GM18951 (cell line): Measurements from ENCODE around the gene PKP4.

Experiments
- POLR2A ChIP-seq: IDR thresholded peaks from 4 replicates; pipeline ENCODE4 v1.6.1; 2011; ENCODE audit warnings: mild to moderate bottlenecking; ENCODE audit not compliant: insufficient read length, insufficient read depth; ENCODE audit errors: extremely low read depth
- in situ Hi-C: fragments of 300-500 bp; cut with MboI; formaldehyde crosslinking; loops from one replicate; pipeline ENCODE4 v1.12.0; 2022; ENCODE audit warnings: low sequenced_read_pairs, mixed read lengths, inconsistent platforms; ENCODE audit not compliant: unreplicated experiment

PKP4 gene

GRCh38 chr2:158557752-158558151, 101.0 kb downstream of the PKP4 start:
- no peak for TF ChIP-seq POLR2A
- in situ Hi-C loops, result no loop called here

GRCh38 chr2:158559252-158559651, 102.5 kb downstream of the PKP4 start:
- in situ Hi-C loops, result no loop called here
- no peak for TF ChIP-seq POLR2A

- in situ Hi-C loops, result no loop called here
- TF ChIP-seq POLR2A, result no peak
These were observed 103.5 kb downstream of the PKP4 start for GRCh38 chr2:158560259-158560658.

- in situ Hi-C loops, result no loop called here
- TF ChIP-seq POLR2A, result no peak
These were observed 104.3 kb downstream of the PKP4 start for GRCh38 chr2:158561054-158561453.

GRCh38 chr2:158567208-158567607, 110.5 kb downstream of the PKP4 start:
- no peak for TF ChIP-seq POLR2A
- in situ Hi-C loops, result no loop called here

- in situ Hi-C loops, result no loop called here
- no peak for TF ChIP-seq POLR2A
These were observed 112.5 kb downstream of the PKP4 start for GRCh38 chr2:158569284-158569683.

- in situ Hi-C loops, result no loop called here
- no peak for TF ChIP-seq POLR2A
These were observed 114.1 kb downstream of the PKP4 start for GRCh38 chr2:158570869-158571268.

- no peak for TF ChIP-seq POLR2A
- in situ Hi-C loops, result no loop called here
These were observed 117.0 kb downstream of the PKP4 start for GRCh38 chr2:158573739-158574138.

- TF ChIP-seq POLR2A, result no peak
- in situ Hi-C loops, result no loop called here
These were observed 118.4 kb downstream of the PKP4 start for GRCh38 chr2:158575051-158575635.

GRCh38 chr2:158577141-158577540, 120.4 kb downstream of the PKP4 start:
- no peak for TF ChIP-seq POLR2A
- in situ Hi-C loops, result no loop called here

GRCh38 chr2:158578703-158579330, 122.1 kb downstream of the PKP4 start:
- TF ChIP-seq POLR2A, result no peak
- in situ Hi-C loops, result no loop called here

GRCh38 chr2:158579928-158580327, 123.2 kb downstream of the PKP4 start:
- in situ Hi-C loops, result no loop called here
- TF ChIP-seq POLR2A, result no peak

GRCh38 chr2:158580760-158581159, 124.0 kb downstream of the PKP4 start:
- in situ Hi-C loops, result no loop called here
- TF ChIP-seq POLR2A, result no peak

- no peak for TF ChIP-seq POLR2A
- in situ Hi-C loops, result no loop called here
These were observed 125.9 kb downstream of the PKP4 start for GRCh38 chr2:158582670-158583069.
